GM19324 (cell line): Measurements from ENCODE around the gene RTCA.
"Not testable (repeated sequence)": the region's sequence is repeated elsewhere in the genome, so short reads cannot be mapped to it uniquely, and the experiment has no call there.

ENCODE experiments used
- ATAC-seq: cut with Tn5 transposase; IDR thresholded peaks from one replicate; pipeline ENCODE4 v1.9.1; 2021; ENCODE audit warnings: mild to moderate bottlenecking, moderate library complexity; ENCODE audit not compliant: unreplicated experiment, low FRiP score

The RTCA gene

DNA sequence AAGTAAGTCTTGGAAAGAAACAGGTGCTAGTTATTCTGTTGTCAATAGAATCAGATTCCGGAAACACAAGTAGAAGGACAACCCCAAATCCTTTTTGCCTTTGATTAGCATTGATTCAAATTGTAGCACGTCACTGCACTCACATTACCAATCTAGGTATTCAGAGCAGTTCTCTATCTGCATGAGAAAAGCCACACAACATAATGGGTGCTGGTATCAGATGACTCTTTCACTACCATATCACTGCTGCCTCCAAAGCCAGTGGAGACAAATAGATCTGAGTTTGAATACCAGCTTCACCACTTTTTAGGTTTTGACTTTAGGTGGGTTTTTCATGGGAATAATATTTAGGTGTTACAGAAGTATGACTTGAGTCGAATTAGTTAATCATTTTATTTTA, 38.9 kb downstream of the RTCA start:
- ATAC-seq, result no peak

DNA sequence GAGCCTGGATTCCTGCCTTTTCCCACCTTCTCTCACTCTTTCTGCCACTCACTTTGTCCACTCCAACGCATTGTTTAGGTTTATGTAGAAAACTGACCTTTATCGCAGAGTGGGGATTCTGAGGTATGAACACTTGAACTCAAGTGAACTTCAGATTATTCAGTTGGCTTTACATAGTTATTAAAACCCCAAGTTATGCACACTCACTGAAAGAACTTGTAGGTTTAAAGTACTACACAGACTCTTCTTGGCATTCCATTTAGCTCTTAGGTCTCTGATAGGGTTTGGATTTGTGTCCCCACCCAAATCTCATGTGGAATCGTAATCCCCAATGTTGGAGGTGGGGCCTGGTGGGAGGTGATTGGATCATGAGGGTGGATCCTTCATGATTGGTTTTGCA, 39.9 kb downstream of the RTCA start:
- ATAC-seq, result no peak

DNA sequence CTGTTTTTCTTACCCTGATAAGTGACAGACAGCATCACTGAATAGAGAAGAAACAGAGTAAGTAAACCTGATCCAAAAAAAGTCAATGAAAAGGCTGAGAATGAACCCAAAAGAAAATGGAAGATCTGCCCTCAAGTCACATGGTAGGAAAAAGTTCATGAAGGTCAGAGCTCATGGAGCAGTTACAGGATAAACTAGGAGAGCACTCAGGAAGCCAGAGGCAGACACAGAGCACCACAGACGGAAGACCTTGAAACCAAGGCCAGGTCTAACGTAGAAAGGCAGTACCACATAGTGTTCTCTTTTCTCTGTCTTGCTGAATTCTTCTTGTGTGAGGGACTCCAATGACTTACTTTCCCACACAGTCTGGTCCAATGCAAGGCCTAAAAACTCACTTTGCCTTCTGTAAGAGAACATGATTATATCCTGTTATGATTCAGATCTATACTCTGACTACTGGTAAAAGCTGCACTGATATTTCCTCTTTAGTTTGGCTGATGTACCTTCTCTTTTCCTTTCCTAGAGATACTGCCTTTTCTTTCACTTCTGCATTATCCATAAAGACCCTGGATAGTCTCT, 40.8 kb downstream of the RTCA start:
- ATAC-seq, result no peak

DNA sequence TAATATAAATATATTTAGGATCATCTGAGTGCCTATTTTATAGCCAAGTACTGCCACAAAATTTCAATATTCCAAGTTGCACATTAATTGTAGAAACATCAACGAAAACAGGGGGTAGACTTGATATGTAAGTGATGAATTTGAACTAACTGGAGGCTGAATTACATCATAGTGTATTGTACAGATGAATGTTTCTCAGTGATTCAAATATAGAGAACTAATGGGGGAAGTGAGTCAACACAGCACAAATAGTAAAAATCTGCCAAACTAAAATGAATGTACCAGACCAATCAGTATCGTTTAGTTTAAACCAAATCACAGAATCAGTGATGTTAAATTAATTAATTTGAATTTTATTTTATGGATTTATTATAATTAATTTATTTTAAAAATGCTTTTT, 42.8 kb downstream of the RTCA start:
- ATAC-seq, result no peak

DNA sequence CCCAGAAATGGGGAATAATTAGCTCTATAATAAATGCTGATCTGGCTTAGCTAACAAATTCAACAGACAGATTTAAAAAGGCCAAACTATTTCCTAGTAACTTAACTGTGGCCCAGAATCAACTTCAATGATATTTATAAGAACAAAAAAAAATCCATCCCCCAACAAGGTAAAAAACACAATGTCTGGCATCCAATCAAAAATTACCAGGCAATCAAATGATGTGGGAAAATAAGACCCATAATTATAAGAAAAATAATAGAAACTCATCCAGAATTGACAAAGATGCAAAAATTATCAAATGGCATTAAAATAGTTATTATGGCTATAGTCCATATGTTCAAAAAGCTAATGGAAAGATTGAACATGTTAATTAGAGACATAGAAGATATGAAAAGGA, 43.8 kb downstream of the RTCA start:
- no peak for ATAC-seq

DNA sequence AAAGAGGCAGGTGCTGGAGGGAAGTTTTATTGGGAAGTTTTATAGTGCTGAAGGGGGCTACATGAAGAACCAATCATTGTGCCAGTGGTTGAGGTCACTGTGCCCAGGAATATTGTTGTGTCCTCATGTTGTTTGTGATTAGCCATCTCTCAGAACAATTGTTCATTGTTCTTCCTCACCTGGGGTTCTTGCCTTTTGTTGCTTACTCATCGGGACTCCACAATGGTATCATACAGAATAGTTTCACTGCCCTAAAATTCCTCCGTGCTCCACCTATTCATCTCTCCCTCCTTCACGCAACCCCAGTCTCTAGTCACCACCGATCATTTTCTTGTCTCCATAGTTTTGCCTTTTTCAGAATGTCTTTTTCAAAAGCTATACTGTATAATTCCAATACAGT, 47.4 kb downstream of the RTCA start:
- ATAC-seq, result no peak

DNA sequence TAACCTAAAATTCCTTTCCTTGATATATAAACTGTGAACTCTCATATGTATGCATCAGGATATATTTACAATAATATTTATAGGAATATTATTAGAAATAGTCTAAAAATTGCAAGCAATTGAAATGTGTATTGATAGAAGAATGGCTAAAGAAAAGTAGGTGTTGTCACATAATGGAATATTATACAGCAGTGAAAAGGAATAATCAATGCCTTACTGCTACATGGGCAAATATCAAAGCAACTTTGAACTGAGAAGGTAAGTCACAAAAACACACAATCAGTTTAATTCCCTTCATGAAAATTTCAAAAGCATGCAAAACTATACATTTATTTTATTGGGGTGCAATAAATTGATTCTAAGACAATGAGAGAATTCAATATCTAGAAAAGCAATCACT, 50.6 kb downstream of the RTCA start:
- no peak for ATAC-seq

DNA sequence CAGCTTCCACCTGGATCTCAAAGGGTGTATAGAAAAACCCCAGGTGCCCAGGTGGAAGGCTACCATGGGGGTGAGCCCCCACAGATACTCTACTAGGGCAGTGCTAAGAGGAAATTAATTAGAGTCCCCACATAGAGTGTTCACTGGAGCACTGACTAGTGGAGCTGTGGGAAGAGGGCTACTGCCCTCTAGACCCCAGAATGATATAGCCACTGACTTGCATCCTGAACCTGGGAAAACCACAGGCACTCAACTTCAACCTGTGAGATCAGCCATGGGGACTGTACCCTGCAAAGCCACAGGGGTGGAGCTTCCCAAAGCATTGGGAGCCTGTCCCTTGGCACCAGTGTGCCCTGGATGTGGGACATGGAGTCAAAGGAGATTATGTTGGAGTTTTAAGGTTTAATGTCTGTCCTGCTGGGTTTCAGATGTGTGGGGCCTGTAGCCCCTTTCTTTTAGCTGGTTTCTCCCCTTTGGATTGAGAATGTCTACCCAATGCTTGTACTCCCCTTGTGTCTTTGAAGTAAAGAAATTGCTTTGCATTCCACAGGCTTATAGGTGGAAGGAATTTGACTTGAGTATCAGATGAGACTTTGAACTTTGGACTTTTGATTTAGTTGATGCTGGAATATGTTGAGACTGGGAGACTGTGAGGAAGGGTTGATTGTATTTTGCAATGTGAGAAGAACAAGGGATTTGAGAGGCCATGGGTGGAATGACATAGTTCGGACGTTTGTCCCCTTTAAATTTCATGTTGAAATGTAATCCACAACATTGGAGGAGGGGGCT, 54.5 kb downstream of the RTCA start:
- ATAC-seq, result no peak

DNA sequence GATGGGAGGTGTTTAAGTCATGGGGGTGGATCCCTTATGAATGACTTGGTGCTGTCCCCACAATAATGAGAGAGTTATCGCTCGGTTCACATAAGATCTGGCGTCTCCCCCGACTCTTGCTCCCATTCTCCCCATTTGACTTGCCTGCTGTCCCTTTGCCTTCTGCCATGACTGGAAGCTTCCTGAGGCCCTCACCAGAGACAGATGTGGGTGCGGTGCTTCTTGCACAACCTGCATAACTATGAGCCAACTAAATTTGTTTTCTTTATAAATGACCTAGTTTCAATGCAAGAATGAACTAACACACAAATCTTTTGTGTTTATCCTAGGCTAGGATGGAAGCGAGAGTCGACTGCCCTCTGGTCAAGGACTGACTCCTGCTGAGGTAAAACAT, 55.1 kb downstream of the RTCA start:
- ATAC-seq, result no peak

DNA sequence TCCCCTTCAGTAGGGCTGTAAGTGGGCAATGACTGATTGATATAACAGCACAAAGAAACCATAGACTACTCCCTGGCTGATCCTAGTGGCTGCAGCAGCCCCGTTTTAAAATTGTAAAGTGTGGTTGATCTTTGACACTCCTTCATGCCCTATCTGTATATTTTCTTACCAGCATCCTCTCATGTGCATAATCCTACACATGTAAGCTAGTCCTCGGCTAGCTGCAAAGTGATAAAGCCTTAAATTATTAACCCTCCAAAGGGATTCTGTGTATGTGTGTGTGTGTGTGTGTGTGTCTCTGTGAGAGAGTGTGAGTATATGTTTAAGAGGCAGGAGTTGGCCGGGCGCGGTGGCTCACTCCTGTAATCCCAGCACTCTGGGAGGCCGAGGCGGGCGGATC, 55.5 kb downstream of the RTCA start:
- no peak for ATAC-seq

DNA sequence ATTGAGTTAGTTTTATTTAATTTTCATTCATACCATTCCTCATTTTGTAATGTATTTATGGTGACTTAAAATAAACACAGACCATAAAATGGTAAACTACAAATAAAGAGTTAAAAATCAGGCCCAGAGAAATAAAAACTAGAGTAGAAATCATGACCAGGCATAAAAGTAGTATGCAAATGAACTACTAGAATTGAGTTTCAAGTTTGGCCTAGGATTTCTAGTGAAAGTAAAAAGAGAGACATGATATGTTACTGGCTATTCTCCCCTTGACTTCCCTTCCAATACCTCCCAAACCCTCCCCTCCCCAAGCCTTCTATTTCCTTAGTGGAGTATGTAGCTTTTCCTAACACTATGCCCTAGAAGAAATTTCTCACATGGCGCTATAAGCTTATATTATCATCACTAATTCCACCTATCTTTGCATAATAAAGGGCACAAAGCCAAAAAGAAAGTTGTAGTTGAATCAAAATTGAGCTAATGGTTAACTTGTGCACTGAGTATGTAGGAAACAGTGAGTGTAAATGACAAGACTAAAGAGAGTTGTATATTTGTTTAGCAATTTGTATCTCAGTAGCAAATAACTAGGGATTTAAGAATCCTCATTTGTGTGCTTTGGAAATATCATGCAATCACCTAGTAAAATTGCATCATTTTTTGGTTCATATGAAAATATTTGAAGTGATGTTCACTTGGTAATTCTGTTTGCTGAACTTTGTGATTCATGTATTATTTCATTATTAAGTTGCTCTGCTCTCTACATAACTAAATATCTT, 56.6 kb downstream of the RTCA start:
- ATAC-seq, result no peak

DNA sequence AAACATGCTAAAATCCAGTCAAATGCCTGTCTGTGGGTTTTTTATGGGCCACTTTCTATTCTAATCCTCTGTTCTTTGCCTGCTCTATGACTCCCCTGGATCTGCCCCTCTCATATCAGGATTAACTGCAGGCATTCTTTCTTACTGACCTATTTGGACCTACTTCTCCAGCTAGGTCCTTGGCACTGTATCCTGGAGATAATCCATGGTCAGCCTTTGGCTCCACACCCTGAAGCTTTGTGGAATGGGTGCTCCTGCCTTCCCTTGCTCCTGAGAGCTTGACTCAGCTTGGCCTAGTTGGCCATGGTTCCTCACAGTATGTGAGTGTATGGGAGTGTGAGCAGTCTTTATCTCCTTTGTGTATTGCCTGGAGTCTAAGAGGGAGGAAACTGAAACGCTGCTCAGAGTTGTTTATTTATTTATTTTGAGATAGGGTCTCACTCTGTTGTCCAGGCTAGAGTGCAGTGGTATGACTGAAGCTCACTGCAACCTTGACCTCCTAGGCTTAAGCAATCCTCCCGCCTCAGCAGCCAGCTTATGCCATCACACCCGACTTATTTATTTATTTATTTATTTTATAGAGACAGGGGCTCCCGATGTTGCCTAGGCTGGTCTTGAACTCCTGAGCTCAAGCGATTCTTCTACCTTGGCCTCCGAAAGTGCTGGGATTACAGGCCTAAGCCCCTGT, 57.5 kb downstream of the RTCA start:
- no peak for ATAC-seq

DNA sequence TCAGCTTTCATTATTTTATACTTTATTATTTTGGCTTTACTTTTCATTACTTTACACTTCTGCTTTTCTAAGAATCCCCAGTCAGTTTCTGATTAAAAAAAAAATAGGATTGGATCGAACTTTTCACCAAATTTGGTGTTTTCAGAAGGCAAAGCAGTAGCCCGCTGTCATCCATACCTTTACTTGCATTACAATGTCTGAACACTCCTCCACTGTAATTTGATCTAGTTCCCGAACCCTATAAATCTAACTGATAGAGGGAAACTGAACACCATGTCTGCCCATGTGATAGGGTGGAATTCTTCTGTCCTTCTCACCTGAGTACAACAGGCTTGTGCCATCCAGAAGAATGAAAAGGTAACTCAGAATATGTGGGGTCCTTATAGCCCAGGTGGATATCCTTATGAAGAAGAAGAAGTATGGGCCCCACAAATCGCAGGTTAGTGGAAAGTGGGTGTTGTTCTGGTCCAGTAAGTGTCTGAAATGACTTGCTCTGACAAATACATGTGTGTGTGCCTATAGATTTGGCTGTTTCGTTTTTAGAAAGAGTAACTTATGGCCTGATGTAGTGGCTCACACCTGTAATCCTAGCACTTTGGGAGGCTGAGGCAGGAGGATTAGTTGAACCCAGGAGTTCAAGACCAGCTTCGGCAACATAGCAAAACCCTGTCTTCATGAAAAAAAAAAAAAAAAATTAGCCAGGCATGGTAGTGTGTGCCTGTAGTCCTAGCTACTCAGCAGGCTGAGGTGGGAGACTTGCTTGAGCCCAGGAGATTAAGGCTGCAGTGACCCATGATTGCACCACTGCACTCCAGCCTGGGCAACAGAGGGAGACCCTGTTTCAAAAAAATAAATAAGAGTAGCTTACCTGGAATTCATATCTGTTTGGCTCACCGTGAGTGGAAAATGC, 59.7 kb downstream of the RTCA start:
- no peak for ATAC-seq

DNA sequence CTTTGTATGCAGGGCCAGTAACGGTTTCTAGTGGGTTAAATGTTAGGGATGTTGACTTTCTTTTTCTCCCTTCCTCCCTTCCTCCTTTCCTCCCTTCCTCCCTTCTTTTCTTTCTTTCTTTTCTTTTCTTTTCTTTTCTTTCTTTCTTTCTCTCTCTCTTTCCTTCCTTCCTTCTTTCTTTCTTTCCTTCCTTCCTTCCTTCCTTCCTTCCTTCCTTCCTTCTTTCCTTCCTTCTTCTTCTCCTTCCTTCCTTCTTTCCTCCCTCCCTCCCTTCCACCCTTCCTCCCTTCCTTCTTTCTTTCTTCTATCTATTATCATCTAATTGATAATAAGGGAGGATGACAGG, 60.3 kb downstream of the RTCA start:
- not testable (repeated sequence) for ATAC-seq

DNA sequence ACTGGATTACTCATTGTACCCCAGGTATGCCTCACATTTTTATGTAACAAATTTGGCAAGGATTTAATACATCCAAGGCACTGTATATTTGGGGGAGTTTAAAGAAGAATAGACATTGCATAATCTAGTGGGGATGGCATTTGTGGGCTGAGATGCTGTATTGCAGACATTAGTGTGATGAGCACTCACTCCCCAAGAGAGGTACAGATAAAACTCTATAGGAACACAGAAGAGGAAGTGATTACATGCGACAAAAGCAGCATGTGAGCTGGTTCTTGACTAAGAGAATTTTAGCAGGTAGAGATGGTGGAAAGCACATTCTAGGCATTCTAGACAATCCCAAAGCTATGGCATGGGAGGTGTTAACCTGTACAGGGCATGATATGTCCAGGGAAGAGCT, 62.1 kb downstream of the RTCA start:
- no peak for ATAC-seq

DNA sequence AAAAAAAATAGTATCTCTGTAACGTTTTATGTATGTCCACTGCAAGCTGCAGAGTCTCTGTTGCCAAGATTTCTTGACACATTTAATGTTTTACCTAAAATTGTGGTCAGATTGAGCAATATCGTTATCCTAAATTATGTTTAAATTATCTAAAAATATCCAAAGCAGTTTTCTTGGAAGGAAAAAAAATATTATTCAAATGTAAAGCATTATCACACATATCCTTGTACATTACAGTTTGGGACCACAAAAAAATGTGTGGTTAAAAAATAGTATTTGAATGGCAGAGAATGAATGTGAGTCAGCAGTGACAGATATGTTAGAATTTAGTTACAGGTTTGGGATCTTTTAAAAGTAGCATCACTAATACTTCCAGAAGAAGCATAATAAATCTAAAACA, 65.1 kb downstream of the RTCA start:
- ATAC-seq, result not testable (repeated sequence)

DNA sequence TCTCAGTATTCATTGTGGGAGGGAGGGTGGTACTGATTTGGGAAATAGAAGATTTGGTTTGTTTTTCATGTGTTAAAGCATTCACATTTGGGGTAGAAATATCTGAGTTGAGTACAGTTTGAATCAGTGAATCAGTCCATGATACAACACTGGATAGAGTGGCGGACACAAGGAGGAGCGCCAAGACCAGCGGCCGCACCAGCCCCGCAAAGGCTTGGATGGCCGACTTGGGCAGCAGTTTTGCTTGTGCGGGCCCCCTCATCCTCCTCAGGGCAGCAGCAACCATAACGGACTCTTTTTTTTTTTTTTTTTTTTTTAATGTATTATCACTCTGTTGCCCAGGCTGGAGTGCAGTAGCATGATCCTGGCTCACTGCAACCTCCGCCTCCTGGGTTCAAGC, 66.3 kb downstream of the RTCA start:
- ATAC-seq, result no peak

DNA sequence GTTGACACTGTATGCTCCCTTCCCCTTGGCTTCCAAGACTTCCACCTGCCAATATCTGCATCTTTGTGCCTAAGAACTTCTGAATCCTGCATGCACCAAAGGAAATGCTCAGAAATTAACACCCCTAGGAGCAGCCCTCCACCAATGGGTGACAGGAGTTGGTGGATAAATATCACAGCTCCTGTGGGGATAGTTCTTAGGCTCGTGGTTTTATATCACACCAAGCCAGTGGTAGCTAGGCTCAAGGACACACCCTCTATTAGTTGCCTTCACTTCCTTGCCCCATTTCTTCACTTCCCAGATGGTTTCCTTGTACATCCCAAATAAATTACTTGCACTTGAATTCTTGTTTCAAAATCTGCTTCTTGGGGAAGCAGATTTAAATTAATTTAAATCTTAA, 69.4 kb downstream of the RTCA start:
- no peak for ATAC-seq

DNA sequence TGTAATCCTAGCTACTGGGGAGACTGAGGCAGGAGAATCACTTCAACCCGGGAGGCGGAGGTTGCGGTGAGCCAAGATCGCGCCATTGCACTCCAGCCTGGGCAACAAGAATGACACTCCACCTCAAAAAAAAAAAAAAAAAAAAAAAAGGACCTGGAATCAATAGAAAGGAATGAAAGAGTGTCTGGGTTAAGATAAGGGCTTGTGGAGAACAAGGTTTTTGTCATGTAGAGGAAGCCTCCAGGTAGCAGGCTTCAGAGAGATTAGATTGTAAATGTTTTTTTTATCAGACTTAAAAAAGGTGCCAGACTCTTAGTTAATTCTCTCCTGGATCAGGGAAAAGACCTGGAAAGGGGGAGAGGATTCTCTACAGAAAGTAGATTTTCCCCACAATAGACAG, 71.9 kb downstream of the RTCA start:
- not testable (repeated sequence) for ATAC-seq

DNA sequence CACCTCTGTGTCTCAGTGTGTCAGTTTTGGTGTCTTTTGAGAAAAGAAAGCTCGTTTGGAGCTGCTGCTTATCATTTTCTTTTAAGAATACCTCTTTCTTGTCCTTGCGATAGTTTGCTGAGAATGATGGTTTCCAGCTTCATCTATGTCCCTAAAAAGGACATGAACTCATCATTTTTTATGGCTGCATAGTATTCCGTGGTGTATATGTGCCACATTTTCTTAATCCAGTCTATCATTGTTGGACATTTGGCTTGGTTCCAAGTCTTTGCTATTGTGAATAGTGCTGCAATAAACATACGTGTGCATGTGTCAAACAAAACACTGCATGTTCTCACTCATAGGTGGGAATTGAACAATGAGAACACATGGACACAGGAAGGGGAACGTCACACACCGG, 73.7 kb downstream of the RTCA start:
- not testable (repeated sequence) for ATAC-seq
